HG02884 (cell line): ENCODE results near the gene C5orf15.

Experiments used
- ATAC-seq: cut with Tn5 transposase; IDR thresholded peaks from one replicate; pipeline ENCODE4 v1.9.1; 2021; ENCODE audit warnings: mild to moderate bottlenecking, moderate library complexity; ENCODE audit not compliant: unreplicated experiment

The C5orf15 gene

GRCh38 chr5:133968204-133968980 is at the start of gene C5orf15:
Gene C5orf15 (minus strand): TSS chr5:133968625. CDS start chr5:133968584, 41 bp downstream.
- ATAC-seq, result peak; percentile 97

GRCh38 chr5:134008266-134008749 is 39.9 kb upstream of the C5orf15 start:
- ATAC-seq, result no peak

GRCh38 chr5:134007581-134008265 is 39.3 kb upstream of the C5orf15 start:
- no peak for ATAC-seq

- ATAC-seq, result no peak
Observed at GRCh38 chr5:134006115-134006514, 37.7 kb upstream of the C5orf15 start.

GRCh38 chr5:134005417-134006061 is 37.1 kb upstream of the C5orf15 start:
- no peak for ATAC-seq

- ATAC-seq, result peak; percentile 60
Observed at GRCh38 chr5:134004626-134005416, 36.4 kb upstream of the C5orf15 start, which contains the start of gene VDAC1. Gene VDAC1 (minus strand): TSS chr5:134004975. CDS start chr5:133993012, 11,963 bp downstream.

- peak; percentile 31 for ATAC-seq
Observed at GRCh38 chr5:134003817-134004625, 35.6 kb upstream of the C5orf15 start.

- ATAC-seq, result no peak
Observed at GRCh38 chr5:134003064-134003816, 34.8 kb upstream of the C5orf15 start.

GRCh38 chr5:134001938-134002731 is 33.7 kb upstream of the C5orf15 start:
- no peak for ATAC-seq

GRCh38 chr5:134000696-134001453 is 32.5 kb upstream of the C5orf15 start:
- ATAC-seq, result no peak

GRCh38 chr5:134000091-134000511 is 31.7 kb upstream of the C5orf15 start:
- no peak for ATAC-seq

GRCh38 chr5:133998807-133999206 is 30.4 kb upstream of the C5orf15 start:
- no peak for ATAC-seq

- ATAC-seq, result no peak
Observed at GRCh38 chr5:133998042-133998441, 29.6 kb upstream of the C5orf15 start.

- ATAC-seq, result no peak
Observed at GRCh38 chr5:133996683-133997252, 28.3 kb upstream of the C5orf15 start.

GRCh38 chr5:133995883-133996563 is 27.6 kb upstream of the C5orf15 start:
- ATAC-seq, result no peak

- ATAC-seq, result no peak
Observed at GRCh38 chr5:133995341-133995740, 26.9 kb upstream of the C5orf15 start.

GRCh38 chr5:133994990-133995333 is 26.5 kb upstream of the C5orf15 start:
- ATAC-seq, result no peak
